HepG2 (cell line): Measurements from ENCODE around the gene NFKB1. TPM values are rescaled to one million over a fixed set of nuclear protein-coding genes. Genes with fewer than 3 reads are reported as not detected.

Source experiments
- ATAC-seq: fragments of 200-7000 bp; cut with Tn5 transposase; 3 replicates; pipeline ENCODE4 v1.9.1; 2020; ENCODE audit warnings: mild to moderate bottlenecking, moderate library complexity
- BruUV-seq: library from RNA; stranded (reverse); fragments of 400-500 nt; replicated peaks from 2 replicates; lab custom pipeline; 2021; lab: Mats Ljungman, UMichigan
- CTCF ChIA-PET: fragments of 300-600 bp; formaldehyde crosslinking; extraction: SDS; loops from one replicate; lab custom pipeline; 2021; ENCODE audit warnings: low total read pairs, inconsistent platforms, low intra/inter-chr PET ratio; lab: Yijun Ruan, JAX
- POLR2A ChIA-PET: fragments of 350-600 bp; sonication (Branson Sonifier 250); formaldehyde crosslinking; loops from one replicate; lab custom pipeline; 2020; ENCODE audit warnings: antibody characterized with exemption, inconsistent platforms; lab: Yijun Ruan, JAX
- DNase-seq: peaks from one replicate; pipeline ENCODE4 v3.0.0-alpha.2; 2015; ENCODE audit warnings: low spot score
- FAIRE-seq: peaks from 3 replicates; lab custom pipeline; 2011; peaks lifted over from hg19 to GRCh38; lab: Jason Lieb, UNC
- H2AFZ ChIP-seq: one replicate; pipeline ENCODE4 v1.6.1; 2011; ENCODE audit warnings: low read length, inconsistent platforms
- H3K27ac ChIP-seq: fragments of 300-600 bp; 3 replicates; pipeline ENCODE4 v1.8.0; 2011; ENCODE audit warnings: mixed run types, mild to moderate bottlenecking, mixed read lengths, low read length, inconsistent platforms; ENCODE audit not compliant: insufficient read depth; ENCODE audit errors: extremely low read length
- H3K27me3 ChIP-seq, 2 experiments: fragments of 200-600 bp in 1 of 2; 2 replicates in 1 of 2; 3 replicates in 1 of 2; pipeline versions ENCODE4 v1.6.0 to v1.8.0; 2011; ENCODE audit warnings: low read length in 2 of 2, mild to moderate bottlenecking in 2 of 2, moderate library complexity in 2 of 2, inconsistent platforms in 1 of 2; ENCODE audit not compliant: insufficient read depth in 2 of 2, control insufficient read depth in 1 of 2
- H3K36me3 ChIP-seq, 2 experiments: fragments of 200-600 bp in 1 of 2; replicated peaks in 1 of 2; 2 replicates in 1 of 2; 3 replicates in 1 of 2; pipeline versions ENCODE4 v1.5.1 to v1.8.0; 2011; ENCODE audit warnings: low read length in 2 of 2, inconsistent platforms in 1 of 2; ENCODE audit not compliant: insufficient read depth in 2 of 2, control insufficient read depth in 1 of 2
- H3K4me1 ChIP-seq: 2 replicates; pipeline ENCODE4 v1.5.1; 2012; ENCODE audit warnings: low read length, inconsistent platforms; ENCODE audit not compliant: insufficient read depth
- H3K4me2 ChIP-seq: 2 replicates; pipeline ENCODE4 v1.6.0; 2011; ENCODE audit warnings: low read depth, low read length, inconsistent platforms
- H3K4me3 ChIP-seq, 3 experiments: fragments of 200-600 bp in 1 of 3; sonication (generic), shearing (Covaris generic) in 1 of 3; replicated peaks in 1 of 3; 2 replicates each; pipeline ENCODE4 v1.5.1; 2011 to 2016; ENCODE audit warnings: low read length in 3 of 3, inconsistent platforms in 2 of 3, low read depth in 2 of 3, mild to moderate bottlenecking in 2 of 3, control low read depth in 1 of 3, mixed read lengths in 1 of 3; ENCODE audit not compliant: insufficient read depth in 1 of 3
- H3K79me2 ChIP-seq: one replicate; pipeline ENCODE4 v1.6.1; 2011; ENCODE audit warnings: low read length, inconsistent platforms; ENCODE audit not compliant: insufficient read depth
- H3K9ac ChIP-seq: 2 replicates; pipeline ENCODE4 v1.6.0; 2011; ENCODE audit warnings: mild to moderate bottlenecking, low read depth, low read length, inconsistent platforms; ENCODE audit not compliant: insufficient read depth
- H3K9me3 ChIP-seq: 2 replicates; pipeline ENCODE4 v1.5.1; 2012; ENCODE audit warnings: mild to moderate bottlenecking, low read length
- H4K20me1 ChIP-seq: 2 replicates; pipeline ENCODE4 v1.6.0; 2011; ENCODE audit warnings: inconsistent platforms, mild to moderate bottlenecking, low read length, moderate library complexity; ENCODE audit not compliant: insufficient read depth
- NFKBIZ ChIP-seq: IDR thresholded peaks from 2 replicates; pipeline ENCODE4 v1.6.1; 2018; ENCODE audit warnings: missing genetic modification reagents, missing compliant biosample characterization
- STAG1 ChIP-seq: sonication (generic); formaldehyde crosslinking; IDR thresholded peaks from 2 replicates; pipeline ENCODE4 v1.4.0; 2020; ENCODE audit warnings: missing genetic modification reagents
- ZFYVE20 ChIP-seq: sonication (generic); formaldehyde crosslinking; IDR thresholded peaks from 2 replicates; pipeline ENCODE4 v1.8.0; 2023; ENCODE audit warnings: low read depth, mild to moderate bottlenecking, moderate library complexity, missing genetic modification reagents, borderline replicate concordance
- ZNF256 ChIP-seq: sonication (generic); formaldehyde crosslinking; conservative IDR thresholded peaks from 2 replicates; pipeline ENCODE4 v1.4.0; 2020; ENCODE audit warnings: missing genetic modification reagents
- ZNF746 ChIP-seq: sonication (generic); formaldehyde crosslinking; IDR thresholded peaks from 2 replicates; pipeline ENCODE4 v1.8.0; 2022; ENCODE audit warnings: mild to moderate bottlenecking, missing genetic modification reagents
- ZNF841 ChIP-seq: sonication (generic); formaldehyde crosslinking; IDR thresholded peaks from 2 replicates; pipeline ENCODE4 v1.8.1; 2023; ENCODE audit warnings: missing genetic modification reagents, borderline replicate concordance
- WGBS: methylation state at CpG from one replicate; pipeline ENCODE4 v1.1.6; 2017; ENCODE audit warnings: low lambda C conversion rate; 5-methylcytosine and 5-hydroxymethylcytosine counted together
- in situ Hi-C: cut with HindIII; loops from 2 replicates; pipeline ENCODE4 v1.10.0; 2017; ENCODE audit warnings: low pct_unique_long_range_greater_than_20kb; ENCODE audit not compliant: extremely low pct_ligation_motif_present
- intact Hi-C: fragments of 100-400 bp; cut with micrococcal nuclease; formaldehyde crosslinking; loops from one replicate; pipeline ENCODE4 v1.10.0; 2022; ENCODE audit not compliant: unreplicated experiment
- polyA plus RNA-seq, 8 experiments: library from polyadenylated mRNA; depleted of rRNA in 3 of 8; stranded (reverse) in 7 of 8; unstranded in 1 of 8; fragments of >200 nt; fragmentation: Illumina TruSeq in 4 of 8; extraction: Trizol in 4 of 8; gene quantifications; 2 replicates each; pipeline versions ENCODE4 v1.2.1 to v1.2.3, GENCODE V29; 2011 to 2016; ENCODE audit warnings: low read depth in 4 of 8, missing spikeins in 1 of 8, mixed read lengths in 1 of 8; ENCODE audit not compliant: insufficient read depth in 1 of 8
- total RNA-seq, 5 experiments: library from RNA; depleted of rRNA; stranded (reverse); fragments of >200 nt; fragmentation: Illumina TruSeq; extraction: Trizol; gene quantifications; 2 replicates each; pipeline ENCODE4 v1.2.3, GENCODE V29; 2016; ENCODE audit warnings: low read depth in 1 of 5
- TF ChIP-seq, protein P1 (sequence below): IDR thresholded peaks from 2 replicates; pipeline ENCODE4 v1.6.1; 2016; ENCODE audit warnings: low read depth, borderline replicate concordance
- TF ChIP-seq, protein P2 (sequence below): sonication (generic); formaldehyde crosslinking; conservative IDR thresholded peaks from 2 replicates; pipeline ENCODE4 v1.8.0; 2022; ENCODE audit warnings: mild to moderate bottlenecking, moderate library complexity, missing genetic modification reagents

The NFKB1 gene
- total and polyA plus RNA-seq, 2 of the 13 experiments (the other 11 are each of a cell fraction or from before 2014, with no cell fraction given): 15.4 to 31.6 TPM

DNA sequence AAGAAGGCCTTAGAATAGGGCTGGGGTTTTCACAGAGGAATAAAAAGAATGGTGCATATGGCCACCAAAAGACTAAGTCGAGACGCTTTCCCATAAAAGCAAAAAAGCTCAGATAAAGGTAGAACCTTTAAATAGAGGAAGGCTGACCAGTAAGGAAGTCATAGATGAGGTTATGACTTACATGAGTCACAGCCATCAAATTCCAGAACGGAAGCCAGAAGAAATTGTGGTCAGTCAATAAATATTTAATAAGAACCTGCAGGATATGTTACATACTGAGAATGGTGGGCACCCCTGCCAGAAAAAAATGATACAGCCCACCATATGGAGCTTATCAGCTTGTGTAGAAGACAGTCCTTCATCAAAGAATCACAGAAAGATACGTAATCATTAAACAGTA is 139.5 kb downstream of the NFKB1 start:
- no peak overlapping the region for H2AFZ ChIP-seq
- ChIA-PET POLR2A (no interaction called here), CTCF (no interaction called here)
- H3K4me1 ChIP-seq: no peaks in the 10 kb centered on the region
- H3K9ac ChIP-seq: no peak overlapping the region
- no peaks in the 10 kb centered on the region for H4K20me1 ChIP-seq
- TF ChIP-seq STAG1 (CRISPR knock-in tag): no peak
- TF ChIP-seq NFKBIZ (CRISPR knock-in tag): no peak
- no peak for TF ChIP-seq ZNF746 (CRISPR knock-in tag)
- TF ChIP-seq ZFYVE20 (CRISPR knock-in tag): no peak
- TF ChIP-seq ZNF256 (CRISPR knock-in tag): no peak
- TF ChIP-seq ZNF841 (CRISPR knock-in tag): no peak
- TF ChIP-seq, protein P1, sequence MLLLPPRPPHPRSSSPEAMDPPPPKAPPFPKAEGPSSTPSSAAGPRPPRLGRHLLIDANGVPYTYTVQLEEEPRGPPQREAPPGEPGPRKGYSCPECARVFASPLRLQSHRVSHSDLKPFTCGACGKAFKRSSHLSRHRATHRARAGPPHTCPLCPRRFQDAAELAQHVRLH (CRISPR knock-in tag): no peak
- TF ChIP-seq, protein P2, sequence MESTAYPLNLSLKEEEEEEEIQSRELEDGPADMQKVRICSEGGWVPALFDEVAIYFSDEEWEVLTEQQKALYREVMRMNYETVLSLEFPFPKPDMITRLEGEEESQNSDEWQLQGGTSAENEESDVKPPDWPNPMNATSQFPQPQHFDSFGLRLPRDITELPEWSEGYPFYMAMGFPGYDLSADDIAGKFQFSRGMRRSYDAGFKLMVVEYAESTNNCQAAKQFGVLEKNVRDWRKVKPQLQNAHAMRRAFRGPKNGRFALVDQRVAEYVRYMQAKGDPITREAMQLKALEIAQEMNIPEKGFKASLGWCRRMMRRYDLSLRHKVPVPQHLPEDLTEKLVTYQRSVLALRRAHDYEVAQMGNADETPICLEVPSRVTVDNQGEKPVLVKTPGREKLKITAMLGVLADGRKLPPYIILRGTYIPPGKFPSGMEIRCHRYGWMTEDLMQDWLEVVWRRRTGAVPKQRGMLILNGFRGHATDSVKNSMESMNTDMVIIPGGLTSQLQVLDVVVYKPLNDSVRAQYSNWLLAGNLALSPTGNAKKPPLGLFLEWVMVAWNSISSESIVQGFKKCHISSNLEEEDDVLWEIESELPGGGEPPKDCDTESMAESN: no peak
- in situ Hi-C loops: no loop called here
- H3K36me3 ChIP-seq: peaks cover 3 to 14% of the 10 kb centered on the region in 2 experiments; a peak in 3 of 5 replicates
- DNase-seq (no peak), ATAC-seq (no peak), FAIRE-seq (no peak)
- H3K27me3 ChIP-seq: no peaks in the 10 kb centered on the region
- H3K4me3 ChIP-seq: no peak overlapping the region
- H3K27ac ChIP-seq: no peak overlapping the region
- no peaks in the 10 kb centered on the region for H3K79me2 ChIP-seq
- no peaks in the 10 kb centered on the region for H3K9me3 ChIP-seq
- H3K4me2 ChIP-seq: no peak overlapping the region
- intact Hi-C loops: no loop called here
- WGBS: 98% methylated on average over 4 of the region's 4 CpGs
- BruUV-seq: no TSS peak
